ENCODE data around the gene PRTG. TPM values are rescaled to one million over a fixed set of nuclear protein-coding genes. Genes with fewer than 3 reads are reported as not detected.

PRTG gene
- total and polyA plus RNA-seq, 2 of the 13 experiments (the other 11 are each of a cell fraction or from before 2014, with no cell fraction given): 13.2 to 22.3 TPM

DNA sequence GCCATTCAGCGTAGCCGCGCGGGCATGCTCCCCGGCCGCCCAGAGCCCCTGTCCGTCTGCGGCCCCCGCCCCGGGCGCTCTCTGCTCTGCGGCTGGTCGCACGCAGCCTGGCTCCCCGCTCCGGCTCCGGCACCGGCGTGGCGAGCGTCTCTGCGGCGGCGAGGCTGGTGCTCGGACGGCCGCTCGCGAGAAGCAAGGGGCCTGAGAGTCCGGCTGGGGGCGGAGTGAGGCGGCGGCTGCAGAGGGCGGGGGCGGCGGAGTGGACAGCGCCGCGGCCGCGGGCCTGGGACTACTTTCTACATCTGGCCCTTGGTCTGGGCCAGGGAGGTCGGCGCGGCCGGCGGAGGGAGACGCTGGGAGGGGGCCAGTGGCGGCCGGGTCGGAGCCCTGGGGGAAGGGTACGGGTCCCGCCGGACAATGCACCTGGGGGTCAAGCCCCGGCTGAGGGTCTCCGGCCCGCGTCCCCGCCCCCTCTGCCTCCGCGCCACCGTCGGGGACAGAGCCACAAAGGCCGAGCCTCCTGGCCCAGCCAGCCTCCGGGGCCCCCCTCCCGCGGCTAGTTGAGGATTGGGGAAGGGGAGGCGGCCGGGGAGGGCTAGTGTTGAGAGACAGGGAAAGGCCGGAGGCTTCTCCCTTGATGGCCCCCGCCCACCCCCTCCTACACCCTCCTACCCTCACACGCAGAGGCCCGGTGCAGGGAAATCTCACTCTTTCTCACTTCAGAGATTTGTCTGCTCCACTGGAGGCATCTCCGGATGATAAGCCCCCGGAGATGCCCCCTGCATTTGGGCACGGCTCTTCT lies at the start of gene PRTG (continued):
- TF ChIP-seq, protein P1, sequence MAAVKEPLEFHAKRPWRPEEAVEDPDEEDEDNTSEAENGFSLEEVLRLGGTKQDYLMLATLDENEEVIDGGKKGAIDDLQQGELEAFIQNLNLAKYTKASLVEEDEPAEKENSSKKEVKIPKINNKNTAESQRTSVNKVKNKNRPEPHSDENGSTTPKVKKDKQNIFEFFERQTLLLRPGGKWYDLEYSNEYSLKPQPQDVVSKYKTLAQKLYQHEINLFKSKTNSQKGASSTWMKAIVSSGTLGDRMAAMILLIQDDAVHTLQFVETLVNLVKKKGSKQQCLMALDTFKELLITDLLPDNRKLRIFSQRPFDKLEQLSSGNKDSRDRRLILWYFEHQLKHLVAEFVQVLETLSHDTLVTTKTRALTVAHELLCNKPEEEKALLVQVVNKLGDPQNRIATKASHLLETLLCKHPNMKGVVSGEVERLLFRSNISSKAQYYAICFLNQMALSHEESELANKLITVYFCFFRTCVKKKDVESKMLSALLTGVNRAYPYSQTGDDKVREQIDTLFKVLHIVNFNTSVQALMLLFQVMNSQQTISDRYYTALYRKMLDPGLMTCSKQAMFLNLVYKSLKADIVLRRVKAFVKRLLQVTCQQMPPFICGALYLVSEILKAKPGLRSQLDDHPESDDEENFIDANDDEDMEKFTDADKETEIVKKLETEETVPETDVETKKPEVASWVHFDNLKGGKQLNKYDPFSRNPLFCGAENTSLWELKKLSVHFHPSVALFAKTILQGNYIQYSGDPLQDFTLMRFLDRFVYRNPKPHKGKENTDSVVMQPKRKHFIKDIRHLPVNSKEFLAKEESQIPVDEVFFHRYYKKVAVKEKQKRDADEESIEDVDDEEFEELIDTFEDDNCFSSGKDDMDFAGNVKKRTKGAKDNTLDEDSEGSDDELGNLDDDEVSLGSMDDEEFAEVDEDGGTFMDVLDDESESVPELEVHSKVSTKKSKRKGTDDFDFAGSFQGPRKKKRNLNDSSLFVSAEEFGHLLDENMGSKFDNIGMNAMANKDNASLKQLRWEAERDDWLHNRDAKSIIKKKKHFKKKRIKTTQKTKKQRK (IDR thresholded peaks at IDR 0.05; ENCODE audit: low read length): no peak
- TF ChIP-seq ZNF558 (CRISPR knock-in tag; IDR thresholded peaks at IDR 0.05; ENCODE audit: borderline replicate concordance) (peak; percentile 35; the same call in 1 of the 2 replicates), ZNF768 (CRISPR knock-in tag; IDR thresholded peaks at IDR 0.05) (peak; percentile 64; the same call in 1 of the 2 replicates), ZNF652 (CRISPR knock-in tag; IDR thresholded peaks at IDR 0.05; ENCODE audit: borderline replicate concordance, low read depth) (no peak), ZNF10 (CRISPR knock-in tag; IDR thresholded peaks at IDR 0.05; ENCODE audit: borderline replicate concordance, low read depth) (no peak), REL (CRISPR knock-in tag; conservative IDR thresholded peaks at IDR 0.05) (no peak), ZFP36 (IDR thresholded peaks at IDR 0.05; ENCODE audit: borderline replicate concordance, low read depth, low read length, partially characterized antibody) (no peak), ZNF282 (IDR thresholded peaks at IDR 0.05; ENCODE audit: partially characterized antibody) (no peak), FOXA1 (IDR thresholded peaks at IDR 0.05) (no peak), FOXA1 (CRISPR knock-in tag; IDR thresholded peaks at IDR 0.05) (no peak), ZNF879 (CRISPR knock-in tag; IDR thresholded peaks at IDR 0.05) (0 out of 2 replicates have a peak, but pooled peaks have one; percentile 37), ZNF772 (CRISPR knock-in tag; IDR thresholded peaks at IDR 0.05) (no peak), NFE2L2 (IDR thresholded peaks at IDR 0.05; ENCODE audit: low read length) (no peak), ZNF180 (CRISPR knock-in tag; IDR thresholded peaks at IDR 0.05; ENCODE audit: borderline replicate concordance, low read depth) (no peak)
- TF ChIP-seq, protein P2, sequence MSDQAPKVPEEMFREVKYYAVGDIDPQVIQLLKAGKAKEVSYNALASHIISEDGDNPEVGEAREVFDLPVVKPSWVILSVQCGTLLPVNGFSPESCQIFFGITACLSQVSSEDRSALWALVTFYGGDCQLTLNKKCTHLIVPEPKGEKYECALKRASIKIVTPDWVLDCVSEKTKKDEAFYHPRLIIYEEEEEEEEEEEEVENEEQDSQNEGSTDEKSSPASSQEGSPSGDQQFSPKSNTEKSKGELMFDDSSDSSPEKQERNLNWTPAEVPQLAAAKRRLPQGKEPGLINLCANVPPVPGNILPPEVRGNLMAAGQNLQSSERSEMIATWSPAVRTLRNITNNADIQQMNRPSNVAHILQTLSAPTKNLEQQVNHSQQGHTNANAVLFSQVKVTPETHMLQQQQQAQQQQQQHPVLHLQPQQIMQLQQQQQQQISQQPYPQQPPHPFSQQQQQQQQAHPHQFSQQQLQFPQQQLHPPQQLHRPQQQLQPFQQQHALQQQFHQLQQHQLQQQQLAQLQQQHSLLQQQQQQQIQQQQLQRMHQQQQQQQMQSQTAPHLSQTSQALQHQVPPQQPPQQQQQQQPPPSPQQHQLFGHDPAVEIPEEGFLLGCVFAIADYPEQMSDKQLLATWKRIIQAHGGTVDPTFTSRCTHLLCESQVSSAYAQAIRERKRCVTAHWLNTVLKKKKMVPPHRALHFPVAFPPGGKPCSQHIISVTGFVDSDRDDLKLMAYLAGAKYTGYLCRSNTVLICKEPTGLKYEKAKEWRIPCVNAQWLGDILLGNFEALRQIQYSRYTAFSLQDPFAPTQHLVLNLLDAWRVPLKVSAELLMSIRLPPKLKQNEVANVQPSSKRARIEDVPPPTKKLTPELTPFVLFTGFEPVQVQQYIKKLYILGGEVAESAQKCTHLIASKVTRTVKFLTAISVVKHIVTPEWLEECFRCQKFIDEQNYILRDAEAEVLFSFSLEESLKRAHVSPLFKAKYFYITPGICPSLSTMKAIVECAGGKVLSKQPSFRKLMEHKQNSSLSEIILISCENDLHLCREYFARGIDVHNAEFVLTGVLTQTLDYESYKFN (CRISPR knock-in tag; conservative IDR thresholded peaks at IDR 0.05): peak; percentile 53; the same call in 1 of the 2 replicates
- TF ChIP-seq, protein P3, sequence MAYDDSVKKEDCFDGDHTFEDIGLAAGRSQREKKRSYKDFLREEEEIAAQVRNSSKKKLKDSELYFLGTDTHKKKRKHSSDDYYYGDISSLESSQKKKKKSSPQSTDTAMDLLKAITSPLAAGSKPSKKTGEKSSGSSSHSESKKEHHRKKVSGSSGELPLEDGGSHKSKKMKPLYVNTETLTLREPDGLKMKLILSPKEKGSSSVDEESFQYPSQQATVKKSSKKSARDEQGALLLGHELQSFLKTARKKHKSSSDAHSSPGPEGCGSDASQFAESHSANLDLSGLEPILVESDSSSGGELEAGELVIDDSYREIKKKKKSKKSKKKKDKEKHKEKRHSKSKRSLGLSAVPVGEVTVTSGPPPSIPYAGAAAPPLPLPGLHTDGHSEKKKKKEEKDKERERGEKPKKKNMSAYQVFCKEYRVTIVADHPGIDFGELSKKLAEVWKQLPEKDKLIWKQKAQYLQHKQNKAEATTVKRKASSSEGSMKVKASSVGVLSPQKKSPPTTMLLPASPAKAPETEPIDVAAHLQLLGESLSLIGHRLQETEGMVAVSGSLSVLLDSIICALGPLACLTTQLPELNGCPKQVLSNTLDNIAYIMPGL (CRISPR knock-in tag; IDR thresholded peaks at IDR 0.05; ENCODE audit: borderline replicate concordance in 1 of 2, low read depth in 1 of 2): peak; percentile 56 to 89; a peak in 3 of 4 replicates
- TF ChIP-seq, protein P4, sequence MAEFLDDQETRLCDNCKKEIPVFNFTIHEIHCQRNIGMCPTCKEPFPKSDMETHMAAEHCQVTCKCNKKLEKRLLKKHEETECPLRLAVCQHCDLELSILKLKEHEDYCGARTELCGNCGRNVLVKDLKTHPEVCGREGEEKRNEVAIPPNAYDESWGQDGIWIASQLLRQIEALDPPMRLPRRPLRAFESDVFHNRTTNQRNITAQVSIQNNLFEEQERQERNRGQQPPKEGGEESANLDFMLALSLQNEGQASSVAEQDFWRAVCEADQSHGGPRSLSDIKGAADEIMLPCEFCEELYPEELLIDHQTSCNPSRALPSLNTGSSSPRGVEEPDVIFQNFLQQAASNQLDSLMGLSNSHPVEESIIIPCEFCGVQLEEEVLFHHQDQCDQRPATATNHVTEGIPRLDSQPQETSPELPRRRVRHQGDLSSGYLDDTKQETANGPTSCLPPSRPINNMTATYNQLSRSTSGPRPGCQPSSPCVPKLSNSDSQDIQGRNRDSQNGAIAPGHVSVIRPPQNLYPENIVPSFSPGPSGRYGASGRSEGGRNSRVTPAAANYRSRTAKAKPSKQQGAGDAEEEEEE (CRISPR knock-in tag; IDR thresholded peaks at IDR 0.05; ENCODE audit: borderline replicate concordance): no peak

Measured in HepG2 (cell line).